ENCODE measurements around the gene KRTAP9-6.

DNA sequence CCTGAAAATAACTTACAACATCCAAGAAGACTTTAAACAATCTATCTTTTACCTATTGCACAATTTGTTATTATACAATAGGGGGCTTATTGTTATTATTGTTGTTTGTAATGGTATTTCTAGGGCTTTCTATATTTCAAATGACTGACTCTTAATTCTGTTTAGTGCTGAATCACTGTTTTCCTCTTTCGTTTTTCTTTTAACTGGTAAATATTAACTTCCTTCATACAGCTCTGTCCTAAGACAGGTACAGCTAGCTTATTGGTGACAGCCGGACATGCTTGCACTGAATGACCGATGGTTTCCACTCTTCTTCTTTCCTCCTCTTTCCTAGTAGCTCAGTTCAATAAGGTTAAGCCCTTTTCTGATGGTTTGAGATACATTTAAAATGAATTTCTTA is 21.9 kb downstream of the KRTAP9-6 start:
- TF ChIP-seq, protein P1, sequence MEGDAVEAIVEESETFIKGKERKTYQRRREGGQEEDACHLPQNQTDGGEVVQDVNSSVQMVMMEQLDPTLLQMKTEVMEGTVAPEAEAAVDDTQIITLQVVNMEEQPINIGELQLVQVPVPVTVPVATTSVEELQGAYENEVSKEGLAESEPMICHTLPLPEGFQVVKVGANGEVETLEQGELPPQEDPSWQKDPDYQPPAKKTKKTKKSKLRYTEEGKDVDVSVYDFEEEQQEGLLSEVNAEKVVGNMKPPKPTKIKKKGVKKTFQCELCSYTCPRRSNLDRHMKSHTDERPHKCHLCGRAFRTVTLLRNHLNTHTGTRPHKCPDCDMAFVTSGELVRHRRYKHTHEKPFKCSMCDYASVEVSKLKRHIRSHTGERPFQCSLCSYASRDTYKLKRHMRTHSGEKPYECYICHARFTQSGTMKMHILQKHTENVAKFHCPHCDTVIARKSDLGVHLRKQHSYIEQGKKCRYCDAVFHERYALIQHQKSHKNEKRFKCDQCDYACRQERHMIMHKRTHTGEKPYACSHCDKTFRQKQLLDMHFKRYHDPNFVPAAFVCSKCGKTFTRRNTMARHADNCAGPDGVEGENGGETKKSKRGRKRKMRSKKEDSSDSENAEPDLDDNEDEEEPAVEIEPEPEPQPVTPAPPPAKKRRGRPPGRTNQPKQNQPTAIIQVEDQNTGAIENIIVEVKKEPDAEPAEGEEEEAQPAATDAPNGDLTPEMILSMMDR (IDR thresholded peaks at IDR 0.05), result no peak
- no peak for TF ChIP-seq POLR2AphosphoS5 (IDR thresholded peaks at IDR 0.05)
- no peak for TF ChIP-seq POLR2A (IDR thresholded peaks at IDR 0.05)
